Measurements from ENCODE around the gene CFAP221.

The CFAP221 gene

GRCh38 chr2:119544075-119544938 is at the start of gene CFAP221:
Gene CFAP221 (plus strand): TSS chr2:119544449. CDS start chr2:119546132, 1,683 bp downstream.
- Histone ChIP-seq H3K4me3 (ENCODE audit: low read length) (peak within 1 kb of the TSS; percentile 76), H3K36me3 (ENCODE audit: control insufficient read depth, insufficient read depth, low read length) (no peaks in the 10 kb centered on the region), H3K27ac (ENCODE audit: low read length) (no peak within 1 kb of the TSS), H3K27me3 (ENCODE audit: control insufficient read depth, insufficient read depth, low read length) (no peaks in the 10 kb centered on the region; the same call in 1 of the 2 replicates), H3K9me3 (ENCODE audit: control insufficient read depth, insufficient read depth, low read length) (no peaks in the 10 kb centered on the region), H3K4me1 (ENCODE audit: control insufficient read depth, insufficient read depth, low read length) (no peaks in the 10 kb centered on the region)
- DNase-seq (ENCODE audit: low read depth, low spot score): no peak
- no CpG with 5 or more reads among the region's 89 CpGs for WGBS (ENCODE audit: insufficient coverage, insufficient read length)

DNA sequence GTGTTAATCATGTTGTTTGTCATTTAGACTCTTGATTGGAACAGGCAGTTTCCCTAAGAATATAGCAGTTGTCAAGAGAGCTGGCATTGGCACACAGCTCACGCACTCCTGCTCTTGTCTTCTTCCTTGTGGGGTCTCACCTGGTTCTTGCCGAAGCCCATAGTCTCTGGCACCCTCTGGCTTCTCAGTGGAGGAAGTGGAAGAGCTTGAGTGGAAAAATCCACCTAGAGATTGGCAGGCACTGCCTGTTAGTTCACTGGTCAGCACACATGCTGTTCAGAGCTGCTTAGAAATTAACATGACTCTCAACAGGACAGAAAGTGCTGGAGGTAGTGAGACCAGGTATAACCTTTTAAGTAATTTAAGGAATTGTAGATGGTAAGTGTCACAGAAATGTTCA is 48.3 kb upstream of the CFAP221 start:
- no peaks in the 10 kb centered on the region for H3K36me3 ChIP-seq (ENCODE audit: control insufficient read depth, insufficient read depth, low read length)
- no peaks in the 10 kb centered on the region for H3K27me3 ChIP-seq (ENCODE audit: control insufficient read depth, insufficient read depth, low read length)
- peaks cover 3% of the 10 kb centered on the region; the same call in 1 of the 2 replicates for H3K4me1 ChIP-seq (ENCODE audit: control insufficient read depth, insufficient read depth, low read length)
- H3K4me3 ChIP-seq (ENCODE audit: low read length): no peak overlapping the region
- no peak for DNase-seq (ENCODE audit: low read depth, low spot score)
- H3K9me3 ChIP-seq (ENCODE audit: control insufficient read depth, insufficient read depth, low read length): no peaks in the 10 kb centered on the region
- WGBS (ENCODE audit: insufficient coverage, insufficient read length): no CpG with 5 or more reads among the region's 2 CpGs
- no peak overlapping the region for H3K27ac ChIP-seq (ENCODE audit: low read length)

DNA sequence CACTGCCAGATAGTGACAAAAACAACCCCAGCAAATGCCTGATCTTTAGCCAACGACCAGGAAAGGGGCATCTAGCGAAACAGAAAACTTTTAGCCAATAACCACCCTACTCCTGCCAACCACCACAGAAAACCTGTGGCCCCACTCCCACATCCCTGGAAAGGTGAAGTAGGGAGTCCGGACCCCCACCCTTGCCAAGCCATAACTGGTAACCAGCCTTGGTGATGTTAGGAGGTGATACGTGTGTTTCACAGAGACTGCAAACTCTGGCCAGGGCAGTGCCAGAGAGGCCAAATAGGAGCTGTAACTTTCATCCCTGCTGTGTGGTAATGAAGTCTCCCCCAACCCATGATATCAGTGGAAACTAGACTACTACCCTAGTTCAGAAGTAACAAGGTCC is 47.6 kb upstream of the CFAP221 start:
- no peaks in the 10 kb centered on the region for H3K27me3 ChIP-seq (ENCODE audit: control insufficient read depth, insufficient read depth, low read length)
- no peaks in the 10 kb centered on the region for H3K36me3 ChIP-seq (ENCODE audit: control insufficient read depth, insufficient read depth, low read length)
- no peak overlapping the region for H3K27ac ChIP-seq (ENCODE audit: low read length)
- WGBS (ENCODE audit: insufficient coverage, insufficient read length): no CpG with 5 or more reads among the region's 4 CpGs
- peaks cover 3% of the 10 kb centered on the region; the same call in 1 of the 2 replicates for H3K4me1 ChIP-seq (ENCODE audit: control insufficient read depth, insufficient read depth, low read length)
- DNase-seq (ENCODE audit: low read depth, low spot score): no peak
- H3K4me3 ChIP-seq (ENCODE audit: low read length): no peak overlapping the region
- H3K9me3 ChIP-seq (ENCODE audit: control insufficient read depth, insufficient read depth, low read length): no peaks in the 10 kb centered on the region

DNA sequence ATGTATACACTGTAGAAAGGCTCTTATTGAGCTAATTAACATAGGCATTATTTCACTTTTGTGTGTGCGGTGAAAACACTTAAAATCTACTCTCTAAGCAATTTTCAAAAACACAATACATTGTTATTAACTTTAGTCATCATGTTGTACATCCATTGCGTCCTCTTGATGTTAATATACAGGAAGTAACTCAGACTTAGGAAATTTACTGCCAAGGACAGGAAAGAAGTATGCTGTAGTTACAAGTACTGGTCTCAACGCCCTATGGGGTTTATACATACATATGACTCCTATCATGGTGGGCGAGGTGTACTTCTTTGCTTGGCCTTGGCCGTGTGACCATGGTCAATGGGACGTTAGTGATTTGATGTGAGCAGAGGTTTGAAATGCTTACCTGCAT is 35.5 kb upstream of the CFAP221 start:
- Histone ChIP-seq H3K36me3 (ENCODE audit: control insufficient read depth, insufficient read depth, low read length) (no peaks in the 10 kb centered on the region), H3K27me3 (ENCODE audit: control insufficient read depth, insufficient read depth, low read length) (no peaks in the 10 kb centered on the region), H3K4me1 (ENCODE audit: control insufficient read depth, insufficient read depth, low read length) (no peaks in the 10 kb centered on the region), H3K9me3 (ENCODE audit: control insufficient read depth, insufficient read depth, low read length) (no peaks in the 10 kb centered on the region), H3K4me3 (ENCODE audit: low read length) (no peak overlapping the region), H3K27ac (ENCODE audit: low read length) (no peak overlapping the region)
- no peak for DNase-seq (ENCODE audit: low read depth, low spot score)
- no CpG with 5 or more reads among the region's 6 CpGs for WGBS (ENCODE audit: insufficient coverage, insufficient read length)

DNA sequence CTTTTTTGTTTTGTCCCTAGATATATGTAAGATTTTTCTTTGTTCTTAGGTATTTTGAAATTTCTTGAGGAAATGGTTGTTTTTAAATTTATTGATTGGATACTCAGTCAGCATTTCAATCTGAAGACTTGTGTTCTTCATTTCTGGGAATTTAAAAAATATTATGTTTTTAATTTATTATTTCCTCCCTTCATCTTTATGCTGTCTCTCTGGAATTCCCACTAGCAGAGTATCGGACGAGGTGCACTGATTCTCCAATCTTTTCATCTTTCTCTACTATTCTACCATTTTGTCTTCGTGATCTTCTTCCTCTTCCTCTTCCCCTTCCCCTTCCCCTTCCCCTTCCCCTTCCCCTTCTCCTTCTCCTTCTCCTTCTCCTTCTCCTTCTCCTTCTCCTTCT is 32.3 kb upstream of the CFAP221 start:
- WGBS (ENCODE audit: insufficient coverage, insufficient read length): 100% methylated on average over 1 of the region's 3 CpGs
- H3K27ac ChIP-seq (ENCODE audit: low read length): no peak overlapping the region
- no peaks in the 10 kb centered on the region for H3K4me1 ChIP-seq (ENCODE audit: control insufficient read depth, insufficient read depth, low read length)
- H3K9me3 ChIP-seq (ENCODE audit: control insufficient read depth, insufficient read depth, low read length): no peaks in the 10 kb centered on the region
- no peak for DNase-seq (ENCODE audit: low read depth, low spot score)
- H3K4me3 ChIP-seq (ENCODE audit: low read length): no peak overlapping the region
- no peaks in the 10 kb centered on the region for H3K36me3 ChIP-seq (ENCODE audit: control insufficient read depth, insufficient read depth, low read length)
- H3K27me3 ChIP-seq (ENCODE audit: control insufficient read depth, insufficient read depth, low read length): no peaks in the 10 kb centered on the region

- Histone ChIP-seq H3K27ac (ENCODE audit: low read length) (no peak overlapping the region), H3K4me3 (ENCODE audit: low read length) (no peak overlapping the region), H3K9me3 (ENCODE audit: control insufficient read depth, insufficient read depth, low read length) (no peaks in the 10 kb centered on the region), H3K27me3 (ENCODE audit: control insufficient read depth, insufficient read depth, low read length) (no peaks in the 10 kb centered on the region), H3K36me3 (ENCODE audit: control insufficient read depth, insufficient read depth, low read length) (no peaks in the 10 kb centered on the region), H3K4me1 (ENCODE audit: control insufficient read depth, insufficient read depth, low read length) (no peaks in the 10 kb centered on the region)
- DNase-seq (ENCODE audit: low read depth, low spot score): no peak
- no CpG with 5 or more reads among the region's 1 CpG for WGBS (ENCODE audit: insufficient coverage, insufficient read length)
These were observed 31.3 kb upstream of the CFAP221 start for GRCh38 chr2:119512946-119513345.

DNA sequence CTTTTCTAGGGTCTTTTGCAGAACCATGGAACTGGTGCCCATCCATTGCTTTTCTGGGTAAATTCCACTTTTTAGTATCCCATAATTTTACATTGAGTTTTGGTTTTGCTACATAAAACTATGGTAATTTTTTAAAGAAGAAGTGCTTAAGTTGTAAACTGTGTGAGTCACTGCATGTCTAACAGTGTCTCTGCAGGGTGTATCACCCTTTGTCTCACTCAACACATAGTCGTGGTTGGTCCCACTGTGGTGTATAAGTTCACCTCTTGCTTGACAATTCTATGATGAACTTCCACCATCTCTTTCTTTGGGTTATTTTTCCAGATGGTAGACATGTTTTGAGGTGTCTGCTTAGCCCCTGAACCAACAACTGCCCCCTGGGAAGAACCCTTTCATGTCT is 30.4 kb upstream of the CFAP221 start:
- no peaks in the 10 kb centered on the region for H3K27me3 ChIP-seq (ENCODE audit: control insufficient read depth, insufficient read depth, low read length)
- no CpG with 5 or more reads among the region's 1 CpG for WGBS (ENCODE audit: insufficient coverage, insufficient read length)
- H3K27ac ChIP-seq (ENCODE audit: low read length): no peak overlapping the region
- no peak overlapping the region for H3K4me3 ChIP-seq (ENCODE audit: low read length)
- H3K4me1 ChIP-seq (ENCODE audit: control insufficient read depth, insufficient read depth, low read length): no peaks in the 10 kb centered on the region
- no peaks in the 10 kb centered on the region for H3K36me3 ChIP-seq (ENCODE audit: control insufficient read depth, insufficient read depth, low read length)
- no peak for DNase-seq (ENCODE audit: low read depth, low spot score)
- no peaks in the 10 kb centered on the region for H3K9me3 ChIP-seq (ENCODE audit: control insufficient read depth, insufficient read depth, low read length)

DNA sequence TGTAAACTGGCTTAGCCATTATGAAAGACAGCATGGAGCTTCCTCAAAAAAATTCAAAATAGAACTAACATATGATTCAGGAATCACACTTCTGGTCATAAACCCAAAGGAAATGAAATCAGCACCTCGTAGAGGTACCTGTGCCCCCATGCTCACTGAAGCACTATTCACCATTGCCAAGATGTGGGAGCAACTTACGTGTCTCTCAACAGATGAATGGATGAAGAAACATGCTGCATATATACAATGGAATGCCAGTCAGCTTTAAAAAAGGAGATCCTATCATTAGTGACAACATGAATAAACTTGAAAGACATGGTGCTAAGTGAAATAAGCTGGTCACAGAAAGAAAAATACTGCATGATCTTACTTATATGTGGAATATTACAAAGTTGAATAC is 28.1 kb upstream of the CFAP221 start:
- Histone ChIP-seq H3K9me3 (ENCODE audit: control insufficient read depth, insufficient read depth, low read length) (no peaks in the 10 kb centered on the region), H3K36me3 (ENCODE audit: control insufficient read depth, insufficient read depth, low read length) (no peaks in the 10 kb centered on the region), H3K27ac (ENCODE audit: low read length) (no peak overlapping the region), H3K4me3 (ENCODE audit: low read length) (no peak overlapping the region), H3K27me3 (ENCODE audit: control insufficient read depth, insufficient read depth, low read length) (no peaks in the 10 kb centered on the region; the same call in 1 of the 2 replicates), H3K4me1 (ENCODE audit: control insufficient read depth, insufficient read depth, low read length) (no peaks in the 10 kb centered on the region)
- no peak for DNase-seq (ENCODE audit: low read depth, low spot score)
- no CpG with 5 or more reads among the region's 2 CpGs for WGBS (ENCODE audit: insufficient coverage, insufficient read length)

GRCh38 chr2:119517433-119517832 is 26.8 kb upstream of the CFAP221 start:
- H3K27me3 ChIP-seq (ENCODE audit: control insufficient read depth, insufficient read depth, low read length): peaks cover 3% of the 10 kb centered on the region; the same call in 1 of the 2 replicates
- WGBS (ENCODE audit: insufficient coverage, insufficient read length): no CpG with 5 or more reads among the region's 7 CpGs
- no peaks in the 10 kb centered on the region for H3K4me1 ChIP-seq (ENCODE audit: control insufficient read depth, insufficient read depth, low read length)
- no peak overlapping the region for H3K27ac ChIP-seq (ENCODE audit: low read length)
- H3K9me3 ChIP-seq (ENCODE audit: control insufficient read depth, insufficient read depth, low read length): no peaks in the 10 kb centered on the region
- no peaks in the 10 kb centered on the region for H3K36me3 ChIP-seq (ENCODE audit: control insufficient read depth, insufficient read depth, low read length)
- no peak for DNase-seq (ENCODE audit: low read depth, low spot score)
- no peak overlapping the region for H3K4me3 ChIP-seq (ENCODE audit: low read length)

GRCh38 chr2:119518401-119519056 is 25.7 kb upstream of the CFAP221 start:
- Histone ChIP-seq H3K27me3 (ENCODE audit: control insufficient read depth, insufficient read depth, low read length) (peaks cover 13% of the 10 kb centered on the region), H3K4me3 (ENCODE audit: low read length) (no peak overlapping the region), H3K36me3 (ENCODE audit: control insufficient read depth, insufficient read depth, low read length) (no peaks in the 10 kb centered on the region), H3K4me1 (ENCODE audit: control insufficient read depth, insufficient read depth, low read length) (no peaks in the 10 kb centered on the region), H3K27ac (ENCODE audit: low read length) (no peak overlapping the region), H3K9me3 (ENCODE audit: control insufficient read depth, insufficient read depth, low read length) (no peaks in the 10 kb centered on the region)
- DNase-seq (ENCODE audit: low read depth, low spot score): no peak
- WGBS (ENCODE audit: insufficient coverage, insufficient read length): no CpG with 5 or more reads among the region's 10 CpGs
